Measurements from ENCODE around the gene C1D. TPM values are rescaled to one million over a fixed set of nuclear protein-coding genes. Genes with fewer than 3 reads are reported as not detected.

The C1D gene
- 57.0 TPM for total RNA-seq

GRCh38 chr2:68062680-68063387 lies at the start of gene C1D:
C1D (minus strand) TSS chr2:68063004; CDS start chr2:68047310, 15,694 bp downstream.

Other genes starting within 250 kb of the C1D start
- gene PNO1, start 94.9 kb upstream of the C1D start, total RNA-seq, result 20.3 TPM
- 83.9 TPM for gene PPP3R1, start 189.5 kb upstream of the C1D start, total RNA-seq